Astrocyte (in vitro differentiated cells and primary cell): ENCODE measurements around the gene ORMDL3. TPM values are rescaled to one million over a fixed set of nuclear protein-coding genes. Genes with fewer than 3 reads are reported as not detected.
A peak's percentile ranks its signal among the peaks of the same experiment; 100 is the strongest.
"Not testable (repeated sequence)": the region's sequence is repeated elsewhere in the genome, so short reads cannot be mapped to it uniquely, and the experiment has no call there.

Experiments used
- DNase-seq: peaks from one replicate; pipeline ENCODE4 v3.0.0-alpha.2; 2010; ENCODE audit warnings: low read depth
- FAIRE-seq: peaks from 2 replicates; lab custom pipeline; 2011; peaks lifted over from hg19 to GRCh38; lab: Jason Lieb, UNC
- H2AFZ ChIP-seq: 2 replicates; pipeline ENCODE4 v1.6.0; 2012; ENCODE audit warnings: low read depth, low read length, inconsistent platforms
- H3K27ac ChIP-seq: 2 replicates; pipeline ENCODE4 v1.5.1; 2011; ENCODE audit warnings: low read depth, low read length, inconsistent platforms
- H3K27me3 ChIP-seq: 2 replicates; pipeline ENCODE4 v1.6.0; 2011; ENCODE audit warnings: low read length, inconsistent platforms; ENCODE audit not compliant: insufficient read depth
- H3K36me3 ChIP-seq: 2 replicates; pipeline ENCODE4 v1.5.1; 2011; ENCODE audit warnings: low read length, inconsistent platforms; ENCODE audit not compliant: insufficient read depth
- H3K4me1 ChIP-seq: 2 replicates; pipeline ENCODE4 v1.5.1; 2011; ENCODE audit warnings: low read length, inconsistent platforms; ENCODE audit not compliant: insufficient read depth
- H3K4me2 ChIP-seq: 2 replicates; pipeline ENCODE4 v1.6.0; 2012; ENCODE audit warnings: low read length, inconsistent platforms
- H3K4me3 ChIP-seq: 2 replicates; pipeline ENCODE4 v1.5.1; 2011; ENCODE audit warnings: low read depth, mild to moderate bottlenecking, low read length, inconsistent platforms; ENCODE audit not compliant: insufficient read depth
- H3K79me2 ChIP-seq: 2 replicates; pipeline ENCODE4 v1.6.0; 2012; ENCODE audit warnings: mild to moderate bottlenecking, low read length, inconsistent platforms; ENCODE audit not compliant: insufficient read depth
- H3K9ac ChIP-seq: 2 replicates; pipeline ENCODE4 v1.6.0; 2012; ENCODE audit warnings: mild to moderate bottlenecking, low read length, inconsistent platforms
- H3K9me3 ChIP-seq: 2 replicates; pipeline ENCODE4 v1.5.1; 2012; ENCODE audit warnings: low read depth, mild to moderate bottlenecking, low read length, inconsistent platforms; ENCODE audit not compliant: insufficient read depth
- H4K20me1 ChIP-seq: 2 replicates; pipeline ENCODE4 v1.6.0; 2012; ENCODE audit warnings: low read length, inconsistent platforms; ENCODE audit not compliant: insufficient read depth
- H3K27ac Mint-ChIP-seq: one replicate; pipeline ENCODE4 v1.8.0; 2021; ENCODE audit warnings: mild to moderate bottlenecking, mixed read lengths; ENCODE audit not compliant: unreplicated experiment
- H3K27me3 Mint-ChIP-seq: one replicate; pipeline ENCODE4 v1.8.0; 2021; ENCODE audit warnings: low read depth, mixed read lengths; ENCODE audit not compliant: unreplicated experiment
- H3K36me3 Mint-ChIP-seq: one replicate; pipeline ENCODE4 v1.8.0; 2021; ENCODE audit warnings: low read depth, mixed read lengths; ENCODE audit not compliant: unreplicated experiment
- H3K4me1 Mint-ChIP-seq: one replicate; pipeline ENCODE4 v1.8.0; 2021; ENCODE audit warnings: low read depth, mixed read lengths; ENCODE audit not compliant: unreplicated experiment
- H3K4me3 Mint-ChIP-seq: one replicate; pipeline ENCODE4 v1.8.0; 2021; ENCODE audit warnings: mild to moderate bottlenecking, moderate library complexity, mixed read lengths; ENCODE audit not compliant: unreplicated experiment
- H3K9me3 Mint-ChIP-seq: one replicate; pipeline ENCODE4 v1.8.0; 2021; ENCODE audit warnings: mild to moderate bottlenecking, mixed read lengths; ENCODE audit not compliant: unreplicated experiment
- EZH2 ChIP-seq: IDR thresholded peaks from 2 replicates; pipeline ENCODE4 v1.6.1; 2012; ENCODE audit warnings: mild to moderate bottlenecking, low read length, inconsistent platforms; ENCODE audit not compliant: insufficient read depth
- total RNA-seq: library from RNA; stranded (reverse); gene quantifications from 2 replicates; pipeline ENCODE4 v1.2.1, GENCODE V29; 2021
- TF ChIP-seq, protein P1 (sequence below): IDR thresholded peaks from 2 replicates; pipeline ENCODE4 v1.5.1; 2011; ENCODE audit warnings: low read depth, mild to moderate bottlenecking, inconsistent platforms, low read length, moderate library complexity; ENCODE audit not compliant: insufficient read depth

Gene ORMDL3
- total RNA-seq, 1 donor from 2014 or later = 65.3 TPM

DNA sequence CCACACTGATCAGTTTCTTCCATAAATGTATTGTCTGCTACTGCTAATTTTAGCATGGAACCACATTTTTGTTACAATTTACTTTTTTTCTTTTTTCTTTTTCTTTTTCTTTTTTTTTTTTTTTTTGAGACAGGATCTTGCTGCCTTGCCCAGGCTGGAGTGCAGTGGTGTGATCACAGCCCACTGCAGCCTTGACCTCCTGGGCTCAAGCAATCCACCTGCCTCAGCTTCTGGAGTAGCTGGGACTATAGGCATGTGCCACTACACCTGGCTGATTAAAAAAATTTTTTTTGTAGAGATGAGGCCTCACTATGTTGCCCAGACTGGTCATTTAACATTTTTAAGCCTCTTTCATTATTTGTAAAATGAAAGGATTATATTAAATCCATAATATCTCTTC, 40.3 kb downstream of the ORMDL3 start:
- FAIRE-seq = no peak
- no peak overlapping the region for H3K4me2 ChIP-seq
- H4K20me1 ChIP-seq = no peaks in the 10 kb centered on the region
- peaks cover 14% of the 10 kb centered on the region for H3K27me3 ChIP-seq
- H3K27ac Mint-ChIP-seq = no peak overlapping the region
- no peak overlapping the region for H3K4me3 Mint-ChIP-seq
- no peak overlapping the region for H3K27ac ChIP-seq
- no peak overlapping the region for H2AFZ ChIP-seq
- no peak for DNase-seq
- H3K9me3 Mint-ChIP-seq = peaks cover 4% of the 10 kb centered on the region
- no peaks in the 10 kb centered on the region for H3K4me1 ChIP-seq
- peaks cover 3% of the 10 kb centered on the region for H3K9me3 ChIP-seq
- no peaks in the 10 kb centered on the region for H3K36me3 ChIP-seq
- TF ChIP-seq, protein P1, sequence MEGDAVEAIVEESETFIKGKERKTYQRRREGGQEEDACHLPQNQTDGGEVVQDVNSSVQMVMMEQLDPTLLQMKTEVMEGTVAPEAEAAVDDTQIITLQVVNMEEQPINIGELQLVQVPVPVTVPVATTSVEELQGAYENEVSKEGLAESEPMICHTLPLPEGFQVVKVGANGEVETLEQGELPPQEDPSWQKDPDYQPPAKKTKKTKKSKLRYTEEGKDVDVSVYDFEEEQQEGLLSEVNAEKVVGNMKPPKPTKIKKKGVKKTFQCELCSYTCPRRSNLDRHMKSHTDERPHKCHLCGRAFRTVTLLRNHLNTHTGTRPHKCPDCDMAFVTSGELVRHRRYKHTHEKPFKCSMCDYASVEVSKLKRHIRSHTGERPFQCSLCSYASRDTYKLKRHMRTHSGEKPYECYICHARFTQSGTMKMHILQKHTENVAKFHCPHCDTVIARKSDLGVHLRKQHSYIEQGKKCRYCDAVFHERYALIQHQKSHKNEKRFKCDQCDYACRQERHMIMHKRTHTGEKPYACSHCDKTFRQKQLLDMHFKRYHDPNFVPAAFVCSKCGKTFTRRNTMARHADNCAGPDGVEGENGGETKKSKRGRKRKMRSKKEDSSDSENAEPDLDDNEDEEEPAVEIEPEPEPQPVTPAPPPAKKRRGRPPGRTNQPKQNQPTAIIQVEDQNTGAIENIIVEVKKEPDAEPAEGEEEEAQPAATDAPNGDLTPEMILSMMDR = no peak
- TF ChIP-seq EZH2 = no peak
- no peaks in the 10 kb centered on the region for H3K36me3 Mint-ChIP-seq
- H3K79me2 ChIP-seq = no peaks in the 10 kb centered on the region
- peaks cover 16% of the 10 kb centered on the region for H3K27me3 Mint-ChIP-seq
- H3K4me1 Mint-ChIP-seq = no peaks in the 10 kb centered on the region
- no peak overlapping the region for H3K9ac ChIP-seq
- H3K4me3 ChIP-seq = no peak overlapping the region

DNA sequence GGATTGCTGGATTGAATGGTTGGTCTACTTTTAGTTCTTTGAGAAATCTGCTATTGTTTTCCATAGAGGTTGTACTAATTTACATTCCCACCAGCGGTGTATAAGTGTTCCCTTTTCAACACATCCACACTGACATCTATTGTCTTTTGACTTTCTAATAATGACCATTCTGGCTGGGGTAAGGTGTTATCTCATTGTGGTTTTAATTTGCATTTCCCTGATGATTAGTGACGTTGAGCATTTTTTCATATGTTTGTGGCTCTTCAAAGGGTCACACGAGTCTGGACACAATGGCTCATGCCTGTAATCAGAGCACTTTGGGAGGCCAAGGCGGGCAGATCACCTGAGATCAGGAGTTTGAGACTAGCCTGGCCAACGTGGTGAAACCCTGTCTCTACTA, 41.3 kb downstream of the ORMDL3 start:
- FAIRE-seq, H3K9me3 Mint-ChIP-seq, H3K4me1 ChIP-seq, H3K36me3 ChIP-seq, H3K9ac ChIP-seq, H3K4me2 ChIP-seq, H3K36me3 Mint-ChIP-seq, H3K79me2 ChIP-seq, H3K27ac ChIP-seq, H4K20me1 ChIP-seq, H3K4me3 ChIP-seq, H3K9me3 ChIP-seq, DNase-seq, H2AFZ ChIP-seq, H3K27ac Mint-ChIP-seq, H3K4me1 Mint-ChIP-seq, H3K4me3 Mint-ChIP-seq: not testable (repeated sequence)
- peaks cover 13% of the 10 kb centered on the region for H3K27me3 ChIP-seq
- H3K27me3 Mint-ChIP-seq = peaks cover 13% of the 10 kb centered on the region

DNA sequence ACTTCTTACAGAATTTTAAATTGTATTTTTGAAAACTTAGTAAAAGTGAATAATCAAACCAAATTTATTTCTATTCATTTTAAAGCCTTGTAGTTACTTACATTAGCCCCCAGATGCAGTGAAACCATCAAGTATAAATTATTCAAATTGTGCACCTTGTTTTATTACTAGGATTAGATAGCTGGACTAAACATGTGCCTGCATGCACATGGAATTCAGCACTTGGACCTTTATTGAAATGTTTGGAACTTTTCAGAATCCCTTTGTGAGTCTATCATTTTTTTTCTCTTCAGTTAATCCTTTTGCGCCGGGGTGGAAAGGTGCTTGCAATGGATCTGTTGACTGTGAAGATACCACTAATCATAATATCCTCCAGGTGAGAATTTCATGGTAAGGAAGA, 54.6 kb downstream of the ORMDL3 start:
- no peaks in the 10 kb centered on the region for H4K20me1 ChIP-seq
- no peaks in the 10 kb centered on the region for H3K36me3 ChIP-seq
- H3K79me2 ChIP-seq = no peaks in the 10 kb centered on the region
- no peak overlapping the region for H3K4me3 ChIP-seq
- no peak overlapping the region for H3K4me2 ChIP-seq
- TF ChIP-seq, protein P1 = peak; percentile 33
- no peak for TF ChIP-seq EZH2
- DNase-seq (peak; percentile 14), FAIRE-seq (no peak)
- H2AFZ ChIP-seq = no peak overlapping the region
- Mint-ChIP-seq H3K9me3 (no peaks in the 10 kb centered on the region), H3K36me3 (no peaks in the 10 kb centered on the region), H3K4me3 (no peak overlapping the region), H3K4me1 (no peaks in the 10 kb centered on the region), H3K27ac (no peak overlapping the region), H3K27me3 (peaks cover 7% of the 10 kb centered on the region)
- no peaks in the 10 kb centered on the region for H3K4me1 ChIP-seq
- peaks cover 21% of the 10 kb centered on the region for H3K27me3 ChIP-seq
- H3K9me3 ChIP-seq = peaks cover 6% of the 10 kb centered on the region
- no peak overlapping the region for H3K9ac ChIP-seq
- H3K27ac ChIP-seq = no peak overlapping the region
